GM21619 (cell line): ENCODE results near the gene GCLC.

Experiments used
- ATAC-seq: cut with Tn5 transposase; IDR thresholded peaks from one replicate; pipeline ENCODE4 v1.9.1; 2021; ENCODE audit not compliant: unreplicated experiment

The GCLC gene

DNA sequence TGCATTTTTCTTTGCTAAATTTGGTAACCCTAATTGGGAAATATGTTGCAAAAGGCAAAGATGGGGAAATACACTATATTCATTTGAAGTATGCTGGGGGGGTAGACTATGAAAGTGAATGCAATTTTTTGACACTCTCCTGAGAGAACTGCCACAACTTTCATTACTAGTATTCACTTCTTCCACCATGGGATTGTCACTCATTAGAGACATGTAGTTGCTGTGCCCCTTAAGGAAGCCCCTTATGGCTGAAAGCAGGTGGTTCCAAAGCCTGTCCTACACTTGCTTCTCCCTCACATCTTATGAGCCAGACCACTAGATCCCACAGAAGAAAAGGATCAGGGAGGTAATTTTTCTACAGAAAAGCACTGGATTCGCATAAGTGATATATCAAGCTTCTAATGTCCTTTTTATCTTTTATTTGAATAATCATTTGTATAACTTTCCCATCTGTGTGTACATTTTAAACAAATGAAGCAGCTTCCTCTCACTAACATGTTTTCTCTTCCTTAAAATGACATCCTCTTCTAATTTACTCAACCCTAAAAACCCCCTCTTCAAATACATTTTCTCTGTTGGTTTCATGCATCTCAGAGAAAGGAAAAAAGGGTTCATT lies 83.8 kb downstream of the GCLC start:
- peak; percentile 56 for ATAC-seq

GRCh38 chr6:53458105-53458866 lies 86.6 kb downstream of the GCLC start:
- no peak for ATAC-seq

DNA sequence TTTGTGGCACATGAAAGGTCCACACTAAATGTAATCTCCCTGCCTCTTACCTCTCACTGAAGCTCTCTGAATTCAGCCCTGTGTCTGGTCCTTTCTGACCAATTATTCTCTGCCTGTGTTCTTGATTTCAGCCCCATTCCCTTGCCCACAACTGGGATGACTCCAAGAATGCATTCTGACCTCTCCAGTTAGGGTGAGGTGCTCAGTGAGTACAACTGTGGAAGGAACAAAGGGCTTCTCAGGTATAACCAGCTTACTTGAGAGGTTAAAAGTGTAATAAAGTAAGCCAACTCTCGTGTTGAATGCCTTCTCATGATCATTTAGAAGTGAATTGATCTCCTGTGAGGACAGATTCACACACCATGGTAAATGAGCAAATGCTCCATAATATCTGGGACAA lies 88.1 kb downstream of the GCLC start:
- ATAC-seq = no peak

GRCh38 chr6:53455678-53456077 lies 89.2 kb downstream of the GCLC start:
- ATAC-seq = no peak

DNA sequence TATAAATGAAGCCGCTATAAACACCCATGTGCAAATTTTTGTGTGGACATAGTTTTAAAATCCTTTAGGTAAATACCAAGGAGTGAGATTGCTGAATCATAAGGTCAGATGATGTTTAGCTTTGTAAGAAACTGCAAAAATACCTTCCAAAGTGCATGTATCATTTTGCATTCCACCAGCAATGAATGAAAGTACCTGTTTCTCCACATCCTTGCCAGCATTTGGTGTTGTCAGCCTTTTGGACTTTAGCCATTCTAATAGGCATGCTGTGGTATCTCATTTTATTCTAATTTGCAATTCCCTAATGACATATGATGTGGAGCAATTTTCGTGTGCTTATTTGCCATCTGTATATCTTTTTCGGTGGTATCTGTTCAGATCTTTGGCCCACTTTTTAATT lies 93.7 kb downstream of the GCLC start:
- no peak for ATAC-seq

GRCh38 chr6:53447865-53448264 lies 97.0 kb downstream of the GCLC start:
- ATAC-seq = no peak
